HG02610 (cell line): Measurements from ENCODE around the gene MXD1.

Experiments
- ATAC-seq: cut with Tn5 transposase; IDR thresholded peaks from one replicate; pipeline ENCODE4 v1.9.1; 2021; ENCODE audit warnings: mild to moderate bottlenecking, moderate library complexity; ENCODE audit not compliant: unreplicated experiment

The MXD1 gene

DNA sequence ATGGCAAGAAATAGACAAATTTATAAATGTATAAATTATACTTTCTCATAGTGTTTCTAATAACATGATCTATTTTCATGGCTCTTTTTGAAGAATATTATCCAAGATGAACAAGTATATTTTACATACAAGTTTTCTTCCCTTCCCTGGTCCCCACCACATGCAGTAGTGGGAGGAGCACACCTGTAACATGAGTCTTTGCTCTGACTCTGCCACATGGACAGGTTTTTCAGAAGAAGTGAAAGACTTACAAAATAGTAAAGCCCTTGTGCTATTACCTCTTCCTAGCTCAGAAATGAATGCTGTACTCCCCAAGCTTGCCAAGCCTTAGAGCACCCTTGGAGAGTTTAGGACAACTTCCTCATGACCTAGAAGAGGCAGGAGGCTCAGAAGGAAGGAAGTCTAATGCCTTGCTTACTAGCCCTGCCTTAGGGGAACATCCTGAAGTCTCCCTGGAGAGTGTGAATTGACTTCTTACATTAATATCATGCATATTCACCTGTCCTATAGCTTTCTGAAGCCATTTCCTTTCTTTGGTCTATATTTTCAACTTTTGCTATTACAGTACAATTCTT is 18.4 kb downstream of the MXD1 start:
- ATAC-seq: no peak

DNA sequence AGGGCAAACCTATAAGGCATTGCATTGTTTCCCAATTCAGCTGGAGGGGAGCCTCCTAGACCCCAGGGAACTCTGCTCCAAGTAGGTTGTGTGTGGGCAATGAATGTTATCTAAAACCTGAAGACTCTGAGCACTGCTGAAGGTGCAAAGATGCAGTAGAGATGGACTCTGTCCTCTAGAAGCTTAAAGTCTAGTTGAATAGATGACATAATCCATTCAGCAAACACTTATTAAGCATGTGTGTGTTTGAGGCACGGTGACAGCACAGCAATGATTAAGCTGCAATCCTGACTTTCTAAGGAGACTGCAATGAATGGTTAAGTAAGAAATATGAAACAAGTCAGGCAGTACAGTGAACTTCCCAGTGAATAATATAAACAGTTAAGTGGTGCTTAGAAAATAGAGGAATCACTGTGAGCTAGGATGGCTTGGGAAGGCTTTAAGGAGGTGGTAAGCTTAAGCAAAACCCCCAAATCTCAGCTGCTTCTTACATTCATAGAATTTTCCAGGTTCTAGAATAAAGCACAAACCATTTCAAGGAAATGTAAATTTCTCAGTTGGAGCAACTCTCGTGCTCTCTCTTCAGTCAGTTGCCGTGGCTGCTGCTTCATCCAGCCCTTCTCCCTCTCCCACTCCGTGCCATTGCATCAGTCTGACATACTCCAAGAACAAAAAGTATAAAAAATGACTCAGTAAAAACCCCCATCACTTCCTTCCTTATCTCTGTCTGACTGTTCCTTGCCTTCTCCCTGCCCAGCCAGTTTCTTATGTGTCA is 19.1 kb downstream of the MXD1 start:
- no peak for ATAC-seq

DNA sequence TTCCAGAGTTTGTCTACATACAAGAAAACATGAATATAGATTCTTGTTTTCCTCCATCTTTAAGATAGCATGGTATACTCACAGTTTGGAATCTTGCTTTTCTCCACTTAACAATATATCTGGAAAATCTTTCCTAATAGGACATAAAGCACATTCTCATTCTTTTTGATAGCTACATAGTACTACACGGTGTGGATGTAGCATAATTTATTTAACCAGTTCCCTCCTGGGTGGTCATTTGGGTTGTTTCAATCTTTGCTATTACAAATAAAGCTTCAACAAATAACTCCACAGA is 19.7 kb downstream of the MXD1 start:
- ATAC-seq: no peak

DNA sequence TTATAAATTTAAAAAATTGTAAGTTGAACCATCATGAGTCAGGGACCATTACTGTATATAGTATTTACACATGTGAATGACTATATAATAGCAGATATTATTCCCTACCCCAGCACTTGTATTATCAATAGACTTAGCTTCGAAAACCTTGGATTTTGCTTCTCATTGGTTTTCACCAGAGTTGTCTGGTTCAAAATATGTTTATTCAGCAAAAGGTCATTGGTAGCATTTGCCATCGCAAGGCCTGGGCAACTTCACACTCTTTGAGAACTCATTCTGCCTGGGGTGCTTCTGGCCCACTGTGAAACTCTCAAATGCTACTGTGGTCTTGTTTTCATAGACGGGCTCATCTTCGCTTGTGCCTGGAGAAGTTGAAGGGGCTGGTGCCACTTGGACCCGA is 20.1 kb downstream of the MXD1 start:
- no peak for ATAC-seq

DNA sequence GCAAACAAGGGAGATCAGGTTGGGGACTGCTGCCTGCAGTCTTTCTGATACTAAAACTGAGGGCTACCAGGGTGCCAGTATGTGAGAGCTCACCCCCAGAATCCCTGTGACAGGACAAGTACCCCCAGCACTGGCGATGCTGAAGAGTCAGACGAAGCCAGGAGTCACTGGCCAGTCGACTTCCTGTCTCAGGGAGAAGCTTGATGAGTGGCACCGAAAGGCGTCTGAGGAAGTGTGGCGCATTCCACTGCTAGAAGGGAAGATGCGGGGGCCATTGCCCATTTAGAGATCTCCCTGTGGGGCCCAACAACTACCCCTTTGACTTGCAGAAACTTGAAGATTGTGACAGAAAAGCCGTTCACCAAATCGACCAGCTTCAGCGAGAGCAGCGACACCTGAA is 22.0 kb downstream of the MXD1 start:
- no peak for ATAC-seq

DNA sequence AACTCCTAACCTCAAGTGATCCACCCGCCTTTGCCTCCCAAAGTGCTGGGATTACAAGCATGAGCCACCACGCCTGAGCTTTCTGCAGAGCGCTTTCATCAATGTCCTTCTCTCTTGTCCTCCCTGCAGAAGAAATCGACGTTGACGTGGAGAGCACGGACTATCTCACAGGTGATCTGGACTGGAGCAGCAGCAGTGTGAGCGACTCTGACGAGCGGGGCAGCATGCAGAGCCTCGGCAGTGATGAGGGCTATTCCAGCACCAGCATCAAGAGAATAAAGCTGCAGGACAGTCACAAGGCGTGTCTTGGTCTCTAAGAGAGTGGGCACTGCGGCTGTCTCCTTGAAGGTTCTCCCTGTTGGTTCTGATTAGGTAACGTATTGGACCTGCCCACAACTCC is 23.1 kb downstream of the MXD1 start:
- no peak for ATAC-seq

DNA sequence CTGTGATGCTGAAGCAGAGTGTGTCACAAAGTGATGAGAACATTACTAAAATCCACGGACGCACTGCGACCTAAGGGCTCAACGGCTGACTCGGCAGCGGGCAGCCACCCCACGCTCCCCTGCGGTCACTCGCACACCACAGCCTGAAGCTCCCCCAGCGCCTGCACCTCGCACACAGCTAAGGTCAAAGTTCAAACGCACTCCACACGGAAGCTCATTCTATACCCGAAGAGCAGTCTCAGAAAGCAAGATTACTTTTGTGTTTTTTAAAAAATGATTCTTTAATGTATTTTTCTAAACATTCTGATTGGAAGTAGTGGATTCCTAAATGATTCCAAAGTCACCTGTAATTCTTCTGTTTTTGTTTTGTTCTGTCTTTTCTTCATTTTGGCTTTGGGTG is 24.8 kb downstream of the MXD1 start:
- no peak for ATAC-seq

DNA sequence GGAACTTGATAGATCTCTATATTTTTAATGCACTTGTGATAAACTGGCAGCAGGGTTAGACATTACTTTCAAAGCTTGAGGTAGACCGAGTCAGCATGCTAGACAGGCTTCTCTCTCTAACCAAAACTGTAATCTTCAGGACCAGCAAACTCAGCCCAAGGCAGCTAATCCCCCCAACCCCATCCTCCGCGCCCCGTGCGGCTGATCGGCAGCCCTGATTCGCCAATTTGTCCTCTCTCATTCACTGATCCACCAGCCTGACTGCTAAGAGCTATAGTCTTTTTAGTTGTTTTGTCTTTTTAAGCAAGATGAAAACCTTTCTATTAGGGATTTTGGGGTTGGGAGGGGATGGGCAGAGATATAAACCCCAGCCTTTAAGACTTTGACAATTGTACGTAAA is 25.8 kb downstream of the MXD1 start:
- ATAC-seq: no peak

DNA sequence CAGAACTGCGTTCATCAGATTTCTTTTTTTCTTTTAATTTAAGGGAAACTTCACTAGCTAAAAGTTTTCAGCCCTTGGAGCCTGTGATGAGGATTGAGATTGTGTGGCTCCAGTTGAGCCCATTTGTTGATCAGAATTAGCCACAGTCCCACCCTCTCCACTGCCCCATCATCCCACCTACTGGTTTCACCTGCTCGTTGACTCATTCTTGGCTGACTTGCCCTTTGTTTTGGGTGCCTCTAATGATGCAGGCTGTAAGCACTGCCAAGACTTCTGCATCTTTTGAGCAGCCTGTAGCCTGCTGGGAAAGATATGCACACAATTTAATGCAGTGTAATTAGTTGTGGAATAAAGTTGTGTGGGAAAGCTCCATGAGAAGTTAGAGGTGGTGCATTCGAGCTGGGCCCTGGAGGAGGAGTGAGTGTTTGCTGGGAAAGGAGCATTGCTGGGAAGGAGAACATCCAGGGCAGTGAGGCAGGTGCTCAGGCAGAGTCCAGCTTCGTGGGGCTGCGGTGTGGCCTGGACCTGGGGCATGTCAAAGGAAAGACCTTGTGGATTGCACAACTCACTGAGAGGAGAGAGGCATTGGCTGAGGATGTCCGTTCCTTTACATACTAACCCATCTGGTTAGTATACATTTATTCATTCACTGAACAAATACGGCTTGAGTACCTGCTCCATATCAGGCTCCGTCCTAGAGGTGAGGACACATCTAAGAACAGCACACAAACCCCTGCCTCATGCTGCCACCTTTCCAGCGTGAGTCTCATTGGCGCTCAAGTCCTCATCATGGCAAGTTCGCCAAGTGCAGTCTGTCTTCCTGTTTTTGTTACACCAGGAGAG is 28.3 kb downstream of the MXD1 start:
- ATAC-seq: no peak

DNA sequence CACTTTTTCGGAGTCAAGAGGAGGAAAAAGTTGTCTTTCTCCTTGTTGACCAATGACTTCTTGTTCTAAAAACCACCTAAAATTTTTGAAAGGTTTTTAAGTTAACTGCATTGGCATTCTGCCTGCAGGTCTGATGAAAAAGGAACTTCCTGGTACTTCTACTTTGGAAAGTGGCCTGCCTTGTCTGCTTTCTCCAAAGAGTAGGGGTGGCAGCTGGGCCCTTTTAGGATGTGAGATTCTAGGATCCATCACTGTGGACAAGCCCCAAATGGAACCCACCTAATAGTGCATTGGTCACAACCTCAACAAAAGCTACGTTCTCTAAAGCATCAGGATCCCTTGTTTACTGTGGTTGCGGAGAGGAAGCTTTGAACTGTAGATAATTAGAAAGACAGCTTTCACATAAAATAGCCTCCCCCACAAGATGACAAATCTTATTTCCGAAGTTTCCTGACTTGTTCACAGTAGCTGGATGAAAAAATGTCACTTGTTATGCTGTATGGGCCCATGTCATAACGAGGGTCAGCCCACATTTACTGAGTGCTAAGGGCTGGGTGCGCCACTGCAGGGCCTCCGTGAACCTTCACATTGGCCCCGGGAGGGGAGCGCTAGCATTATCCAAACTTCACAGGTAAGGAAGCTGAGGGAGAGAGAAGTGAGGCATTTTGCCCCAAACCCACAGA is 29.1 kb downstream of the MXD1 start:
- no peak for ATAC-seq

DNA sequence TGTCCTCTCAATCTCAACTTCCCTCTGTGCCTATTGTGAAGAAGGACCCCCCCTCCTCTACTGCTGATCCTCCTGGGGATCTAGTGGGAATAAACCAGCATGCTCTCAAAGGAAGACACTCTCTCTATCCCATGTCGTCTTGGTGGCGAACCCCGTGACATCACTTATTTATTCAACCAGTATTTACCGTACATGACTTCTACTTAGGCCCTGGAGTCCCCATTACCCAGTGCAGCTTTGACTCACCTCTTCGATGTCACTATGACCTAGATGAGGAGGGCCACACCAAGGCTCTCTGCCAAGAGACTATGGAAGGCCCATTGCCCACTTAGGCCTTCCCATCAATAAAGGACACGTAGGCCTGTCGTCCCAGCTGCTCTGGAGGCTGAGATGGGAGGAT is 29.8 kb downstream of the MXD1 start:
- ATAC-seq: no peak

DNA sequence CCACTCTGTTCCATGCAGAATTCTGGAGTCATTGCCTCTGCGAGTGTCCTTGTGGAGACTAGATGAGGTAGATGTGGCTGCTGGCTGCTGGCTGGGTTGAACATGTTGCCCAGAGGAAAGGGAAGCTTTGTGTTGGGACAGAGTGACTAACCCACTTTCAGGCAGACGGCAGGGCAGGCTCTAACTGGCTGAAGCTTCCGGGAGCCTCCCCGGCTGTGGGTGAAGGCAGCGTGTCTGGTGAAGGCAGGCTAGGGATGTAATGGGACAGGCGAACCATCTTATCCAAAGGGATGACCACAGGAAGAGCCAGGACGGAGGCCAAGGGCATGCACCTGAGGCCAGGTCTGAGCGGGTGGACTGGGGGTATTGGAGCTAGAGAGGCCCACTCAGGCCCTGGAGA is 30.5 kb downstream of the MXD1 start:
- no peak for ATAC-seq

DNA sequence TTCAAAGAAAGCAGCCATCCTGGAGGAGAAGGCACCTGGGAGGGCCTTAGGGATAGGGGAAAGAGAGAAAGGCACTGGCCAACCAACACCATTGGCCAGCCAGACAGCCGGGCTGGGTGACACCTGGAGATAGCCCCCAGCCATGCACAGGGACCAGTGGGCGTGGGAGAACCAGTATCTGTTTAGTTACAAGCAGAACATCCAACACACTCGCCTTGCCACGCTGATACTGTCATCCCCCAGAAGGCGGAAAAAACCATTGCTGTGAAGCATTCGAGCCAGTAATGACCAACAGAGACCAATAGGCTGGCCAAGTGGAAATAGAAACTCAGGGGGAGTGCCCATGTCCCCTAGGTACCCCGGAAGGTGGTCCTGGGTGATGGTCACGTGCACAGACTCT is 31.0 kb downstream of the MXD1 start:
- no peak for ATAC-seq

DNA sequence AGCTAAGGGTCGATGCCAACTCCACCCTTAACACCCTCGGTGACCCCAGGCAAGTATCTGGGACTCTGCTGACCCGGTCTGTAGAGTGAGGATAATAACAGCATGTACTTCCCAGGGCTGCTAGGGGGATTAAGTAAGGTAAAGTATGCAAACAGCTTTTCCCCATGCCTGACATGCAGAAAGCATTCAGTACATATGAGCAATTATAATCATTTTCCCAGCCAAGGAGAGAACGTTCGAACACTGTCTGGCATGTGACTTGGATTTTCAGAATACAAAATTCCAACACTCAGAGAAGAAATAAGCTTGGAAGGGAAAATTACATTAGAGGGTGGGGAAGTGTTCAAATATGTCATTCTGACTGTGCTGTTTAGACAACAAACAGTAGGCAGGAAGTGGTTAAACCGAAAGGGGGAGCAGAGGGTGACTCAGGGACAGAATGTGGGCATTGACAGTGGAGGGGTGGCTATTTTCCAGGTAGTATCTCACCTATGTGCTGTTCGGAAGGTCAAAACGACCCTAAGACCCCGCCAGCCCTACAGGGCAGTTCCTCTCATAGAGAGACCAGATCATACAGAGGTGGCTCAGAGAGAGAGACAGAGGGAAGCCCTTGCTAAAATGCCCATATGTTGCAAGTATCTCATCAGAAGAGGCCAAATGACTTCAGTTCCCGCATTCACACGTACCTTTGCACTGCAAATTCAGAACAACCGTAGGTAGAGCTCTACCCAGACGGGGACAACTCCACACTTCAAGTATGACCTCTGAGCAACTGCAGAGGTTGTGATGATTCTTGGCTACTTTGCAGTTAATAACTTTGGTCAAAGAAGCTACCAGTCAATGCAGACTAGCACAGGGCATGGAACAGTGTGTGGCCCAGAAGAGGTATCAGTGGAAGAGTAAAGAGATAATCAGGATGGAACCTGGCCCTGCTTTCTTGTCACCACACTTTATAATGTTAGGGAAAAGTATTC is 31.7 kb downstream of the MXD1 start:
- peak; percentile 83 for ATAC-seq

DNA sequence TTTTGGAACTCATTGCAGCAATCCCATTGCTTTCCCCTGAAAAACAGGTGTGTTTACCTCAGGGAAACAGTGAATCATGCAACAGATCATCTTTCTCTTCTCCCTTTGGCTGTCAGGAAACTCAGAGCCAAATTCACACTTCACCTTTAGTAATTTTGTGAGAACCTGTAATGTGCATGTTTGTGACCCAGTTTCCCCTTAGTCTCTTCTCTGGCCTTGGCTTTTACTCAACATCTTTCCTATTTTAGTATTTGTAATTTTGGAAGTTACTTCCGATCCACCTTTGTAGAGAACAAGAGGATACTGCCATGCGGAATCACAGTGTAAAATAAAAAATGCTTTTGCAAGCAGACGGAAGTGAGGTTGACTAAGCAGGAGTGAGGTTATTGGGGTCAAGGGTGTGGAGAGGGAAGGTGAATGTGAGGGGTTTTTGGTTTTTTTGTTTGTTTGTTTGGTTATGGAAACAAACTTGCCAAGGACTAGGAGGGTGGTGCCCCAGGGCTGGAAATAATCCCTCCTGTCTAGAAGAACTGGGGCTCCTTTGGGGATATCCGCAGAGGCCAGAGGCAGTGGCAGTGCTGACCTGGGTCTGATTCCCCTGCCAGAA is 32.5 kb downstream of the MXD1 start:
- ATAC-seq: no peak

DNA sequence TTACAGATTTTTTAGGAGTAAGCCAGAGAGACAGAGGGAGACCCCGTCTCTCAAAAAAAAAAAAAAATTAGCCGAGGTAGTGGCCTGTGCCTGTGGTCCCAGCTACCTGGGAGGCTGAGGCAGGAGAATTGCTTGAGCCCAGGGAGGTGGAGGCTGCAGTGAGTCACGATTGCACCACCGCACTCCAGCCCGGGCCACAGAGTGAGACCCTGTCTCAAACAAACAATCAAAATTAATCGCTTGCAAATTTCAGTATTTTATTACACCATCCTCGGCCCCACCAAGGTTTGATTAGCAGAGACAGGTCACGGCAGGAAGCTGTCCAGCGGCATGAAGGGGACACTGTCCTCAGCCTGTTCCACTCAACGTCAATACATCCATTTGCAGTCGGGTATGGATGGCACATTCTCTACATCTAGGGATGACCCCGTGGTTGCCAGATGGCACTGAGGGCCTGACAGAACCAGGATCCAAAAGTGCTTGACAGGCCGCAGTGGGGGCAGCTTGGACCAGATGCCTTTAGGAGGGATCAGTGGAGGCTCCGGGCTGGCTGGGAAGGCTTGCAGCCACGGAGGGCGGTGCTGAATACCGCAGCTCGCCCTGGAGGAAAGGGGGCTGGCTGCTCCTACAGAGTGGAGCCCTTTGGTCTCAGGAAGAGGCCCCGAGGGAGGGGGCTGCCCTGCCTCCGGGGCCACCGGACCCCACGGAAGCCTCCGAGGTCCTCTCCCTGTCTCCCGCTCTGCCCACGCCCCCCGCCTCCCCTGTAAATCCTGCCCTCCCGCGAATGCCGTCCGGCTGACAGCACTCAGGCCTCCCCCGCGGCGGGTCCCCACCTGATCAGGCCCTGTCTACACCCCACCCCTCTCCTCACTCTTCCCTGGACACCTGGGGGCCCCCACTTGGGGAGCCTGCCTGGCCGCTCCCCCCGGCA is 33.4 kb downstream of the MXD1 start:
- no peak for ATAC-seq

DNA sequence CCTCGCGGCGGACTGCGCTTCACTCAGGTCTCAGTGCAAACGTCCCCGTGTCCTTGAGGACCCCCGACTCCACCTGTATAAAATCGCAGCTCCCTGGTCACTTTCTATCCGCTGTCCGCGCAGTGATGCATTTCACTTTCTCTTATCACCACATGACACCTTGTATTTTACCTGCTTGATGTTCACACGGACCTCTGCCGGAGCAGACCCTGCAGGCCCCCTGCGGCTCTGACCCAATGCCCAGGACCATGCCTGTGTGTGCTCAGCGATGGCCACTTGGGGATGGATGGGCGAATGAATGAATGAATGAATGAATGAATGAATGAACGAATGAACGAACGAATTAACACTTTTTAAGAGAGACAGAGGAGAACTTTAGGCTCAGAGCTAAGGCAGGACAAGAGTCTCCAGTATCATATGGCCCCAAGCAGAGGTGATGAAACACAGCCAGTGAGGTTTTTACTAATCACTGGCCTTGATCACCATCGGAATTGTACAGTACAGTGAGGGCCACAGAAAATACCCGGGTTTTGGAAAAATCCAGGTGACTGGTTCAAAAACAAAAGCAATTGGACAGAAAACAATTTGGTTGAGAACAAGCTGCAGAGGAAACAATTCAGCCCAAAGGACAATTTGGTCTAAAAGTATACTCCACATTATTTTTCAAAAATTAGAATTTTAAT is 34.2 kb downstream of the MXD1 start:
- ATAC-seq: no peak

DNA sequence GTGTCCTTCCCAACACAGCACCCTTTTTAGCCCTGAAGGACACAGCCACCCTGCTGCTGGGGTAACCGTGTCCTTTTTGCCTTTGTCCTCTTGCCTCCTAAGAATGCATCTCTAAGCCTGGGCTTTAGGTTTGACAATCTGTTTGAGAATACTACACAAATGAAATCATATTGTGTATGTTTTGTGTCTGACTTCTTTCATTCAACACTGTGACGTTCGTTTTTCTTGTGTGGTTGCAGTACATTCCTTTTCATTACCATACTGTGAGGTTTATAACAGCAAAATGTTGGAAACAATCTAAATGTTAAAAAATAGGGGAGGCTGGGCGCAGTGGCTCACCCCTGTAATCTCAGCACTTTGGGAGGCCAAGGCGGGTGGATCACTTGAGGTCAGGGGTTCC is 35.3 kb downstream of the MXD1 start:
- no peak for ATAC-seq
